Prostate gland (tissue), 2 donors: ENCODE measurements around the gene FNBP1. TPM values are rescaled to one million over a fixed set of nuclear protein-coding genes. Genes with fewer than 3 reads are reported as not detected.

Experiments
- DNase-seq: peaks from one replicate; pipeline ENCODE4 v3.0.0-alpha.2; 2019; ENCODE audit warnings: low spot score
- H3K27ac ChIP-seq, 2 donors: fragments of 200-600 bp; sonication (generic); 2 replicates each; pipeline ENCODE4 v1.5.1; 2017 to 2019
- H3K27me3 ChIP-seq: fragments of 200-600 bp; sonication (generic); replicated peaks from 2 replicates; pipeline ENCODE4 v1.5.1; 2019; ENCODE audit not compliant: insufficient read depth
- H3K36me3 ChIP-seq, 2 donors: fragments of 200-600 bp; sonication (generic); 1 replicate in 1 of 2; 2 replicates in 1 of 2; pipeline versions ENCODE4 v1.5.1 to v1.8.1; 2017 to 2019
- H3K4me1 ChIP-seq: fragments of 200-600 bp; sonication (generic); replicated peaks from 2 replicates; pipeline ENCODE4 v1.5.1; 2019
- H3K4me3 ChIP-seq, 2 donors: fragments of 200-600 bp; sonication (generic); 2 replicates each; pipeline ENCODE4 v1.5.1; 2017 to 2019
- H3K9me3 ChIP-seq: fragments of 200-600 bp; sonication (generic); 2 replicates; pipeline ENCODE4 v1.5.1; 2017
- POLR2A ChIP-seq: fragments of 450-650 bp; IDR thresholded peaks from one replicate; pipeline ENCODE4 v1.6.1; 2016; ENCODE audit warnings: antibody characterized with exemption, mild to moderate bottlenecking
- POLR2AphosphoS5 ChIP-seq: sonication (generic); formaldehyde crosslinking; IDR thresholded peaks from one replicate; pipeline ENCODE4 v1.6.1; 2017; ENCODE audit warnings: antibody characterized with exemption
- WGBS: methylation state at CpG from one replicate; pipeline ENCODE4 v1.1.5; 2018; 5-methylcytosine and 5-hydroxymethylcytosine counted together
- intact Hi-C: fragments of 100-400 bp; cut with DNase I; formaldehyde crosslinking; loops from one replicate; pipeline ENCODE4 v1.14.2; 2022
- total RNA-seq, 2 donors: library from RNA; depleted of rRNA; stranded (reverse); fragments of >200 nt; gene quantifications; one replicate each; pipeline ENCODE4 v1.1.0, GENCODE V29; 2016
- TF ChIP-seq, protein P1 (sequence below), 4 experiments: fragments of 200-600 bp in 2 of 4; fragments of 450-650 bp in 2 of 4; sonication (generic) in 2 of 4; IDR thresholded peaks; 1 replicate in 3 of 4; 2 replicates in 1 of 4; pipeline ENCODE4 v1.5.1; 2016 to 2019; ENCODE audit warnings: antibody characterized with exemption in 4 of 4, mild to moderate bottlenecking in 2 of 4, moderate library complexity in 2 of 4

The FNBP1 gene
- total RNA-seq, 2 donors from 2014 or later = 34.6 to 93.7 TPM

DNA sequence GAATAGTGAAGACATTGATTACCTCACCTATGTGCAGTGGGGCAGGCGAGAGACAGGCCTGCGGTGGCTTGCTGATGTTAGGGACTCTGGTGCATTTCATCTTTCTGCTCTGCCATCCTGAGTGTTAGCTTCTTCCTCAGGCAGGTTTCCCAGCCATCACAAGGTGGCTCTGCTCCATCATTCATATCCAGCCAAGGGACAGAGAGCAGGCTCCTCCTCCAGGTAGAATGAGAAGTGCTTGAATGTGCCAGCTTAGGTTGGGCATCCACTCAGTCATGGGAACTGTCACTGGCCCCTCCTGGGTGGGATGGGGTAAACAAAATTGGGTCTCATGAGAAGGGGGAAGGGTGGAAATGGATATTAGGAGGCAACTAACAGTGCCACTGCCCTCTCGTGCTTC lies 35.6 kb upstream of the FNBP1 start:
- Histone ChIP-seq H3K27me3 (no peaks in the 10 kb centered on the region), H3K9me3 (no peaks in the 10 kb centered on the region), H3K36me3 (peaks cover 9 to 10% of the 10 kb centered on the region in 2 donors), H3K27ac (no peak overlapping the region), H3K4me1 (no peaks in the 10 kb centered on the region), H3K4me3 (no peak overlapping the region)
- WGBS = 67% methylated on average over 3 of the region's 3 CpGs
- intact Hi-C loops = no loop called here
- DNase-seq = no peak
- TF ChIP-seq POLR2AphosphoS5 (no peak), POLR2A (no peak)
- TF ChIP-seq, protein P1, sequence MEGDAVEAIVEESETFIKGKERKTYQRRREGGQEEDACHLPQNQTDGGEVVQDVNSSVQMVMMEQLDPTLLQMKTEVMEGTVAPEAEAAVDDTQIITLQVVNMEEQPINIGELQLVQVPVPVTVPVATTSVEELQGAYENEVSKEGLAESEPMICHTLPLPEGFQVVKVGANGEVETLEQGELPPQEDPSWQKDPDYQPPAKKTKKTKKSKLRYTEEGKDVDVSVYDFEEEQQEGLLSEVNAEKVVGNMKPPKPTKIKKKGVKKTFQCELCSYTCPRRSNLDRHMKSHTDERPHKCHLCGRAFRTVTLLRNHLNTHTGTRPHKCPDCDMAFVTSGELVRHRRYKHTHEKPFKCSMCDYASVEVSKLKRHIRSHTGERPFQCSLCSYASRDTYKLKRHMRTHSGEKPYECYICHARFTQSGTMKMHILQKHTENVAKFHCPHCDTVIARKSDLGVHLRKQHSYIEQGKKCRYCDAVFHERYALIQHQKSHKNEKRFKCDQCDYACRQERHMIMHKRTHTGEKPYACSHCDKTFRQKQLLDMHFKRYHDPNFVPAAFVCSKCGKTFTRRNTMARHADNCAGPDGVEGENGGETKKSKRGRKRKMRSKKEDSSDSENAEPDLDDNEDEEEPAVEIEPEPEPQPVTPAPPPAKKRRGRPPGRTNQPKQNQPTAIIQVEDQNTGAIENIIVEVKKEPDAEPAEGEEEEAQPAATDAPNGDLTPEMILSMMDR (IDR thresholded peaks at IDR 0.05) = no peak

GRCh38 chr9:130073373-130073772 lies 30.4 kb upstream of the FNBP1 start:
- DNase-seq = no peak
- Histone ChIP-seq H3K36me3 (peaks cover 6 to 10% of the 10 kb centered on the region in 2 donors), H3K4me3 (no peak overlapping the region), H3K4me1 (no peaks in the 10 kb centered on the region), H3K27me3 (no peaks in the 10 kb centered on the region), H3K9me3 (no peaks in the 10 kb centered on the region), H3K27ac (no peak overlapping the region)
- intact Hi-C loops = no loop called here
- TF ChIP-seq, protein P1 (IDR thresholded peaks at IDR 0.05) = no peak
- TF ChIP-seq POLR2A = no peak
- no peak for TF ChIP-seq POLR2AphosphoS5
- WGBS = 42% methylated on average over 2 of the region's 2 CpGs

DNA sequence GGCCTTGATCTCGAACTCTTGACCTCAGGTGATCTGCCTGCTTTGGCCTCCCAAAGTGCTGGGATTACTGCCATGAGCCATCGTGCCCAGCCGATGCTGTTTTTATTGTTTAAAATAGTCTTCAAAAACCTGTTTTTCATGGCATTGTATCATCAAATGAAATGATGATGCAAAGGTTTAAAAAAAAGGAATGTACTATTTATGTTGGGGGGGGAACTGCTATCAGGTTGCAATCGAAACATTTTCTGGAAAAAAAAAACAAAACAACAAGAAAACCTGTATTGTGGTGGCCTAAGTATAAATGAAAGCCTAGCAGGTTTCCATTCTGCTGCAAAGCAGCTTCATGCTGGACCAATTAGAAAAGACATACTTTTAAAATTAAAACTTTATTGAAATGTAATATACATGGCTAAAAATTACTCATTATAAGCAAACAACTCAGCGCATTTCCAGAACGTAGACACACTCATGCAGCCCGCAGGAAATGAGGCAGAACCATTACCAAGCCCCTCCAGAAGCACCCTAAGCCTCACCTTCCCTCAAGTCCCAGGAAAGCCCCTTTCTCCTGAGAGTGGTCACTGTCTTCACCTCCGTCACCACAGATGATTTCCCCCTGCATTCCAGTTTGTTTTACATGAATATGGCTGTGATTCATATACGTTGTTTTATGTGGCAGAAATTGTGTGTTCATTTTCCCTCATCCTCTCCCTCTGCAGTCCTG lies 29.7 kb upstream of the FNBP1 start:
- Histone ChIP-seq H3K4me3 (no peak overlapping the region), H3K4me1 (no peaks in the 10 kb centered on the region), H3K27me3 (no peaks in the 10 kb centered on the region), H3K27ac (no peak overlapping the region), H3K9me3 (no peaks in the 10 kb centered on the region), H3K36me3 (peaks cover 6 to 9% of the 10 kb centered on the region in 2 donors)
- TF ChIP-seq POLR2A (no peak), POLR2AphosphoS5 (no peak)
- TF ChIP-seq, protein P1 (IDR thresholded peaks at IDR 0.05) = no peak
- no peak for DNase-seq
- intact Hi-C loops = no loop called here
- WGBS = 71% methylated on average over 9 of the region's 9 CpGs

- no peaks in the 10 kb centered on the region for H3K27me3 ChIP-seq
- 89% methylated on average over 1 of the region's 1 CpG for WGBS
- H3K4me1 ChIP-seq = no peaks in the 10 kb centered on the region
- H3K27ac ChIP-seq = no peak overlapping the region
- H3K4me3 ChIP-seq = no peak overlapping the region
- TF ChIP-seq, protein P1 (IDR thresholded peaks at IDR 0.05) = no peak
- no peak for TF ChIP-seq POLR2AphosphoS5
- TF ChIP-seq POLR2A = no peak
- no peaks in the 10 kb centered on the region for H3K9me3 ChIP-seq
- intact Hi-C loops = no loop called here
- DNase-seq = no peak
- H3K36me3 ChIP-seq = no peaks in the 10 kb centered on the region
Observed at GRCh38 chr9:130069048-130069447, 26.1 kb upstream of the FNBP1 start.

GRCh38 chr9:130064621-130065020 lies 21.6 kb upstream of the FNBP1 start:
- H3K27ac ChIP-seq = no peak overlapping the region
- H3K27me3 ChIP-seq = no peaks in the 10 kb centered on the region
- H3K9me3 ChIP-seq = no peaks in the 10 kb centered on the region
- intact Hi-C loops = no loop called here
- no peak overlapping the region for H3K4me3 ChIP-seq
- H3K36me3 ChIP-seq = no peaks in the 10 kb centered on the region
- TF ChIP-seq, protein P1 (IDR thresholded peaks at IDR 0.05) = no peak
- TF ChIP-seq POLR2AphosphoS5 = no peak
- no peak for TF ChIP-seq POLR2A
- 100% methylated on average over 4 of the region's 4 CpGs for WGBS
- no peak for DNase-seq
- no peaks in the 10 kb centered on the region for H3K4me1 ChIP-seq
